Stimulated activated CD8-positive, alpha-beta memory T cell treated with anti-CD3 and anti-CD28 coated beads, Interleukin-7, amount 100 ng/mL, for 24 hours (primary cell): ENCODE results near the gene SNW1.
A peak's percentile ranks its signal among the peaks of the same experiment; 100 is the strongest.
"Not testable (repeated sequence)": the region's sequence is repeated elsewhere in the genome, so short reads cannot be mapped to it uniquely, and the experiment has no call there.

Source experiments
- DNase-seq: peaks from one replicate; pipeline ENCODE4 v3.0.0-alpha.2; 2020; ENCODE audit warnings: low read depth

Gene SNW1

DNA sequence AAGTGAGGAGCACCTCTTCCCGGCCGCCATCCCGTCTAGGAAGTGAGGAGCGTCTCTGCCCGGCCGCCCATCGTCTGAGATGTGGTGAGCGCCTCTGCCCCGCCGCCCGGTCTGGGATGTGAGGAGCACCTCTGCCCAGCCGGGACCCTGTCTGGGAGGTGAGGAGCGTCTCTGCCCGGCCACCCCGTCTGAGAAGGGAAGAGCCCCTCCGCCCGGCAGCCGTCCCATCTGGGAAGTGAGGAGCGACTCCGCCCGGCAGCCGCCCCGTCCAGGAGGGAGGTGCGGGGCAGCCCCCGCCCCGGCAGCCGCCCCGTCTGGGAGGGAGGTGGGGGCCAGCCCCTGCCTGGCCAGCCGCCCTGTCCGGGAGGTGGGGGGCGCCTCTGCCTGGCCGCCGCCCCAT, 13.5 kb downstream of the SNW1 start:
- DNase-seq = not testable (repeated sequence)

DNA sequence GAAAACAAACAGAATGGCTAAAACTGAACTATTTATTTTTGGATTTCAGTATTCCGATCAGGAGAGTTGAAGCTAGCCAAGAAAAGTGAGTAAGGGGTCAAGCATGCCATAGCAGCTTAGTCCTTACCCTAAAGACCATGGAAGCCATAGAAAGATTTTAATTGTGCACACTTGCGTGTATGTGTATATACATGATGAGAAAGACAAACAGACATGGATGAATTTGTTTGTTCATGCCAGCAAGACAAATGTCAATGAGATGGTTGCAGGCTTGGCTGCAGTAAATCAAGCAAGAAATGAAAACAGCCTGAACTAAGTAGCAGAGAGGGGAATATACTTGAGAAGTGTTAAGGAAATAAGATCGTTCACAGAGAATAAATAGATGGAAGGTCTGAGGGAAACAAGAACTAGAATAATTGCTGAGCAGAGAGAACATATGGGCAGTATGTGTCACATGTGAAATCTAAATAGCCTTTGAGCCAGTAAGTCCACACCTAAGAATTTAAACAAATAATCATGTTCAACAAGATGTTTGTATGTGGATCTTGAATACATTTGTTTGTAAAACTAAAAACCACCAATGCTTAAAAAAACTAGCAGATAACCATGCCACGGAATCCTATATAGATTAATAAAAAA, 14.8 kb downstream of the SNW1 start:
- no peak for DNase-seq

DNA sequence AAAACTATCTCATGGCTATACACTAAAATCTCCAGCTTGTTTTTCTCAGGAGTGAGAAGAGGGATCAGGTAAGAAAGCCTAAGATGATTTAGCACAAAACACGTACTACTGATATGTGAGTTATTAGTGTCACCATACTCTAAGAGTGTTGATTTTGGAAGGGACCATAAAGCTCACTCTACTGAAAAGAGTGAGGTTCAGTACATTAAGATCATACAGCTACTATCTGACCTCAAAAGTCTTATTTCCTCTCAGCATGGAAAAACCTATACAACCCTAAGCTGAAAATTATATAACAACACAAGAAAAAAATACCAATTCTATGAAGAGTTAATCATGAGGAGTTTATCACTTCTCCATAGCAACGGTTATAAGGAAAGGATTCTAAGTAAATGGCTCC, 19.5 kb downstream of the SNW1 start:
- no peak for DNase-seq

DNA sequence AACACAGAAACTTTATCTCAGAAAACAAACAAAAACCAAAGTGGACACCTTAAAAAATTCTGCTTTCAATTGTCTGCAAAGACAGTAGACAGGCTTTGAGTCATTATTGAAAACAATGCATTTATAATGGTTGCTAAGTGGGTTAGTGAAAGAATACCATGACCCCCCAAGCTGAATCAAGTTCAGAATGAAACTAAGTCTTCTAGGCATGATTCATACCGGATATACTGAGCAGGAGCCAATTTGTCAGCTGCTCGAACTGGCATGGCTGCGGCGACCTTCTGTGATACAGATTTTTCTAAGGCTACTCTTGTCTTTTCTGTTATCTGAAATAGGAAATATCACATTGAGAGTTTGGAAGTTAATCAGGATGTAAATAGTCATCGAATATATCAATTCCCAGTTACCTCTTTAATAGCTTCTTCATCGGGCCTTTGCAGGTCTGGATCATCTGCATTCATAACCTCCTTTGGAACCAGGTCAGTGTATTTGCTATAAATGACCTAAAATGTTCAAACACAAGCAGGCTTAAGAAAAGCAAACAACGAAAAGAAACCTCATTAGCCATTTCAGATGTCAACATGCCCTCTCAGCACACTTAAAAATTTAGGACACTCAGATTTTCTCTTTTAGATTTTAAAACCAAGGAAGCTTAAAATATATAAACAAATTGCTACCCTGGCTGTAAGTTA, 22.3 kb downstream of the SNW1 start:
- no peak for DNase-seq

DNA sequence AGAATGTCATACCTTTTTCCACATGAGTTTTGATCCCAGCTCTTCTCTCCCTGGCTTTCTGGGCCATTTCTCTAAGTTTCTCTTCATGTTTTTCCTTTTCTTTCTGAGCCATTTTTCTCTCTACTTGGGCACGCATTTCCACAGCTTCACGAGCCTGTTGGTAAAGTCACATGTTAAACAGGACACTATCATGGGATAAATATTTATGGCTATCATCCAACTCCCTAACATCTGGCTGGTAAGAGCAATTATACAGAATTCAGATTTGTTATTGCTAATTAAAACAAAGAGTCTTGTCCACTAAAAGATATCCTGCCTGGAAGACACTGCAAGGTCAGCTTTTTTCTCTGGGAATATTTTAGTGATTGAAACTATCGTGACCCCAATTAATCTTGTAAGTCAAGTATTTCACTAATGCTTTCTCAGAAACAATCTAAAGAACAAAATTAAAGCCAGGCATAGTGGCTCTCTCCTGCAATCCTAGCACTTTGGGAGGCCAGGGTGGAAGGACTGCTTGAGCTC, 29.9 kb downstream of the SNW1 start:
- DNase-seq = no peak

DNA sequence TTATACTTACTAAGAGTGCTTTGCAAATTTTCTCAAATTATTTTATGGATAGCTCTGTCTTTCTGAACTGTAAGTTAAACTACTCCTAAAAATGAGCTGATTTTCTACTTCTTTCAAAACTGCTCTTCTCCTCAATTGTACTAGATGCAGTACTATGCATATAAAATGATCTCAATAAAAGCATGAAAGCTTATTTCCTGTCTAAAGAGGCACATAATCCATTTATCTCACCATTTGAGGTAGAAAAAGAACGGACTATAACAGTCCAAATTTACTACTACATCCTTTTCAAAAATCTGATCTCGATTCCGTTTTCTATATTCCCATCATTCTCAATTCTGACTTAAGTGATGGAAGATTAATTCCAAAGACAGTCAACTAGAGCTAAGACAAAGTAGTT, 38.7 kb downstream of the SNW1 start:
- DNase-seq = no peak

DNA sequence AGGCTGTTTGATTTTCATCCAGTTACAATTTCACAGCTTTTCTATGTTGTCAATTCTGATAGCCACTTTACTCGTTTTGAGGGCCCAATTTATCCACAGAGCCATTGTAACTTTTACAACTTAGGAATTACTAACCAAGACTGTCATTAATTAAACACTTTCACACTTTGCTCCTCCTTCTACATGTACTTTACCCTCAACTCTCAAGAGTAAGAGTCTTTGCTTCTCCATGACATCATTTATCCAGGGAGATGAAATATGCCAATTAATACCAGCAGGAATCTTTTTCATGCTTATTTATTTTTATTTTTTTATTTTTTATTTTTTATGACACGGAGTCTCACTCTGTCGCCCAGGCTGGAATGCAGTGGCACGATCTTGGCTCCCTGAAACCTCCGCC, 39.5 kb downstream of the SNW1 start:
- DNase-seq = no peak

DNA sequence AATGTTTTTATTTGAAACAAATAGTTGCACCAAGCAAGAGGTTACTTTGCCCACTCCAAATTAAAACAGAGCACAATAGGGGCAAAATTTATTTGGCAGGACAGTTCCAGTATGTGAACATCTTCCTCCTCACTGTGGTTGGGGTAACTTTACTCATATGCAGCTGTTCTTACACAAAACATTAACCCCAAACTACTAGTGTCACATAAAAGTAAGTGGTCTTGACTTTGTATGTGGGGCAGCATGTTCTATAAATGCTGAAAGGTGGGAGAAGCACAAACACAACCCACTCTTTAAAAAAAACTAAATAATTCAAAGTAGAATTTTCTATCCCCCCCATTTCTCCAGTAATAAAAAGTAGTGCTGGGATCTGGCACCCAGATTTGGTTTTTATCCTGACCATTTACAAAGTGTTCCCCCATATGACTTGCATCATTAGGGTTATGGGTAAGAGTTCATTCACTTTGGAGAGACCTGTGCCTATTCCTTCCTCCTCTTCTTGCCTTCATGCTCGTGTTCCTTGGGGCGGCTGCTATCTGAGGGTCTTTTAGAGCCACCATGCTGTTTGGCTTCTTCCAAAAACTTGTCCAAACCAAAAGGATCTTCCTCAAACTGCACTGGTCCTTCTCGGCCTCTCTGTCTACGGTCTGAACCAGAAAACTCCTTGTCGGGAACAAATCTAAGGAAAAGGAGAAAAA, 43.2 kb downstream of the SNW1 start:
- no peak for DNase-seq

DNA sequence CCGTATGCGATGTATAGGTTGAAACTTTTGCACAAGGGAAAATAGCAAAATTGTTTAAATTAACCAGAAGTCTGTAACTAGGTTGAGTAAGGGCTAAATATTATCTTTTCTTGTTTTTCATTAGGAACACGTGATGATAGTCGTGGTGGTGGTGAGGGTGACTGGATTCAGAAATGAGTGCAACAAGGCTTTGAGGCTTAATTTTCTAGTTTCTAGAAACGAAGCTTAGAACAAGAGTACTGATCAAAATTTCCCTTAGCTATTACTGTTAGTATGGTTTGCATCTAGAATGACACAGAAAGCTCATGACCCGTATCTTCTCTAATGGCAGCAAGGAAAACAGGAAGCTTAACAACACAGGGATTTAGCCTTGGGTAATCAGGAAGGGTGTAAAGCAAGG, 46.0 kb downstream of the SNW1 start:
- no peak for DNase-seq

DNA sequence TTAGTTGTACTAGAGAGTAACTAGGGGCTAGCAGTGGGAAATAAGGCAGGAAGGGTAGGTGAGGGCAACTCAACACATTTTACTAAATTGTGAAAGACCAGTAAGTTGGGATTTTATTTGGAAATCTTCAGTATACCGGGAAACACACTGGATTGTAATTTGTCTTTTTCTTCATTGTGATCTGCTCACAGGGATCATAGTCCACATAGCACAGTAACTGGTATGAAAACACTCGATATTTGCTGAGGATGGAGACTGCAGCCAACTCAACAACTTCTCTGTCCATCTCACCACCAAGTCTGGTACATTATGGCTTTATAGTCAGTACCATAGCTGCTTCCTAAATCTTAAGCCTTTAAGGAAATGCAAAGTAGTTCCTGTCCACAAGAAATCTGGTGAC, 50.6 kb downstream of the SNW1 start:
- DNase-seq = no peak

DNA sequence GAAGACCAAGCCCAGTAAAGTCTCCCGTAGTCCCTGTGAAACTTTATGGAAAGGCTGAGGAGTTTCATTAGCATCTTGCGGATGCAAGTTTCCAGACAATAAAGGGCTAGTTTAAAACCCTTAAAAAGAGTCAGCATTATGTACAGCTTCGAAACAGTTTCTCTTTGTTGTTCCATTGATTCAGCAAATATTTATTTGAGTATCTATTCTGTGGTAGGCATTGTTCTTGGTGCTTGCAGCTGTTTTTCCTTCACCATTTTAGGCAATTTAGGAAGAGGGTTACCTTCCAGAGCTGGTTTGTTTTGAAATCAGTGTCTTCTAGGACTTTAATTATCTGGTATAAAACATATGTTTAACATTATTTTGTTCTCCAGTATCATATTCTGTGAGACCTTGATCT, 51.5 kb downstream of the SNW1 start:
- no peak for DNase-seq

DNA sequence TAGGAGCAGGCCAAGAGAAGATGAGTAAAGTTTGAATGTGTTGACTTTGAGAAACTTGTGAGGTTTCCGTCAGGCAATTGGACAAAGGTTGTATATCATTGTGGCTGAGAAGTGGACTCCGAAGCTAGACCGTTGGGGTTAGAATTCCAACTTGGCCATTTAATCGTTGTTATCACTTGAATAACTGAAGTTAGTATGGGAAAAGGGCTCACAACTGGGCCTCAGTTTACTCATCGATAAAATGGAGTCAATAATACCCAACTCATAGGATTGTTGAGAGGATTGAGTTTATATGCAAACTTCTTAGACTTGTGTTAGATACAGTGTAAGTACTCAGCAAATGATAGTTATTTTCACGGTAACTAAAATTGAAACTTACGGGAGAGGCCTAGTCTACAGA, 52.2 kb downstream of the SNW1 start:
- DNase-seq = no peak

DNA sequence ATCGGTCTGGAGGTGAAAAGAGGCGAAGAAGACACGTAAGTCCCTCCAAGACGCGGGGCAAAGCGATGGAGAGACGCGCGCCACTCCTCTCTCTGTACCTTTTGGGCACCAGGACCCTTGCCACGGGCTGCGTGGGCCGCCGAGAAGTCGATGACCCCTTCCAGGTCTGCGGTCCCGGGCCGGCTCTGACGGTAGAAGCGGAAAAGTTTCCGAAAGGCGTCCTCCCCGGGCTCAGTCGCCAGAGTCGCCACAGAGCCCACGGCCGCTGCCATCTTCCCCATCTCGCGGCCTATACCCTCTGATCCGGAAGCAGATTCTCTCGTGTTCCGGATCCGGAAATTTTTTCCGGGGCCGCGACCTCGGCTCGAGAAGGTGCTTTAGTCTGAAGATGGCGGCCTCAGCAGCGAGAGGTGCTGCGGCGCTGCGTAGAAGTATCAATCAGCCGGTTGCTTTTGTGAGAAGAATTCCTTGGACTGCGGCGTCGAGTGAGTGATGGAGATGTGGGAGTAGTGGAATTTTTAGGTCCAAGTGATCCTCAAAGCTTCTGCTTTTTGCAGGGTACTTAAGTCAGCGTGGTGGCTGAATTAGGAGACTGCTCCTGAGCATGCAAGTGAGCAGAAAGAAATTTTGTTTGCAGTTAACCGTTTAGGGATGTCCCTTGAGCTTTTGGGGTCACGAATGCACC, 53.1 kb downstream of the SNW1 start, which contains the start of the genes ALKBH1 and SLIRP:
Gene ALKBH1 (minus strand): TSS at position 300 of the 685 bp plus-strand sequence. CDS start 19 bp downstream, at position 281.
Gene SLIRP (plus strand): TSS at position 380 of the 685 bp plus-strand sequence. CDS start 9 bp downstream, at position 389.
- peak; percentile 74 for DNase-seq

DNA sequence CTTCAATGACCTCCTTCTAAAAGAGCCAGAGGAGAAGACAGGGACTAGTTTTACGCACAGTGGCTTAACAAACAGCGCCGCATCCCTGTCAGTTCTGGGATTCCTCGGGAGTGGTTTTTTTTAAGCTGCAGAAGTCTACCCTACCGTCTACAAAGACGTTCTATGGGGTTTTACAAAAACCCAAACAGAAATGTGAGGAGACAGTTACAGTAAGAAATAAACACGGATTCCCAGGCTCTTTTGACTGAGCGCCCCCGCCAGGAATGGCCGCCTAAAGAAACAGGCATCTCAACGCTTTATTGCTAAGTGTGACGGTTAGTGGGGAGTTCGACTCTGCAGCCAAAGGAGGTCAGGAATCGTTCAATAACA, 53.6 kb downstream of the SNW1 start:
- no peak for DNase-seq

DNA sequence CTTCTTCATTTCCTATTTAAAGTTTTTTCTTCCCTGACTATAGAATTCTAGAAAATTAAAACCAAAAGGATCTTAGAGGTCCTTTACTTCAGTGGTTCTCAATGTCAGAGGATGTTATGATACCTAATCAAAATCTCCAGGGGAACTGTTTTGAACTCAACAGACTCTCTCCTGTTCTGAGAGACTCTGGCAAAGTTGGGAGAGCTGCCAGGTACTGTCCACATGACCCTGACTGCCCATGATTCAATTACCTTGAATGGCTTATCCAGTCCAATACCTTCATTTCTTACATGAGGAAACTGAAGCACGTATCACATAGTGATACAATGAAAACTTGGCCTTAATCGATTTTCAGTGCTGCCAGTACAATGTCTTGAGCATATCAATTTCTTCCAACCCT, 69.7 kb downstream of the SNW1 start:
- DNase-seq = no peak

DNA sequence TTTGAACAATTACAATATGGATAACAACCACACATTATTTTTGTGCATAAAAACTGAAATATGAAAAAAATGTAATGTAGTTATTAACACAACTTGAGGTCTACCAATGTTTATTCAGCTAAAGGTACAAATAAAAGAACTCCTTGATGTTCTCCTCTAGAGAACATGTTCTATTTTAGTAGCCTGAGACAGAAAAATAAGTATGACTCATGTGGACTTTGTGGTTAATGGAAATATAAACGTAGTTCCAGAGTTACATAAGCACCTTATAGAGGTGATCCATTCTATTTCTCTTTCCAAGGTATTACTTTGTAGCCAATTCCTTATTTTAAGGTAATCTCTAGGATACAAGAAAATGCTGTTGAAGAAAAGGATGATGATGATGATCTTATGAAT, 78.8 kb downstream of the SNW1 start:
- DNase-seq = no peak

DNA sequence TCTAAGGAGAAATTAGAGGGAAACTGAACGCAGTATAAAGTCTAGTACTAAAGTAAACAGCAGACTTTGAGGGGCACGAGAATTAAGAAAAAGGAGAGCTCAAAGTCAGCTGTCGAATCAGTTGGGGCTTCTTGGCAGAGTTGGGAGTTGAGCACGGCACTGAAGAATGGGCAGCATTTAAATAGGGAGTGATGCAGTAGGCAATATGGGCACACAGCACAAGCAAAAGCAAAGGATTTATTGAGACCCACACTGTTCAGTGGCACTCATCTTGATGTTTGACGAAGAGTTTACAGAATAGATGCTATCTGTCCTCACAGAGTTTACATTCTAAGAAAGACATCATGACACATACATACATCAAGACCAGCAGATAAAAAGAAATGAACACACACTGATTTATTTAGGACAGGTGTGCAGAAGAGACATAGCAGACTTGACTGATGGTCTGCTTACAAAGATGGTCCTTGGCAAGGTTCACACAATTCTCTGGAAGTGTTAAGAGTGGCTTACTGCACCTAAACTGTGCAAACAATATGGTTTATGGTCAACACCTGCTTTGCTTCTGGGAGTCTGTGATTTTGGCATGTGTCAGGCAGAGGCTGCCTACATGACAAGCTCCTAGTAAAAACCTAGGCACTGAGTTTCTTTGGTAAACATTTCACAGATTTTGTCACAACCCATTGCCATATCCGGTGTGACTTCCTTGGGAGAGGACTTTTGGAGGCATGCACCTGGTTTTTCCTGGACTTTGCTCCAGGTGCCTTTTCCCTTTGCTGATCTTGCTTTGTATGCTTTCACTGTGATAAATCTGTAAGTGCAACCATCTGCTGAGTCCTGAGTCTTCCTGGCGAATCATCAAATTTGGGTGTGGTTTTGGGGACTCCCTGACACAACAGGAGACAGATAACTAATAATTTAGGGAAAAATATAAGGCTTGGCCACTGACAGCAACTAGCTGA, 79.5 kb downstream of the SNW1 start:
- DNase-seq = no peak

DNA sequence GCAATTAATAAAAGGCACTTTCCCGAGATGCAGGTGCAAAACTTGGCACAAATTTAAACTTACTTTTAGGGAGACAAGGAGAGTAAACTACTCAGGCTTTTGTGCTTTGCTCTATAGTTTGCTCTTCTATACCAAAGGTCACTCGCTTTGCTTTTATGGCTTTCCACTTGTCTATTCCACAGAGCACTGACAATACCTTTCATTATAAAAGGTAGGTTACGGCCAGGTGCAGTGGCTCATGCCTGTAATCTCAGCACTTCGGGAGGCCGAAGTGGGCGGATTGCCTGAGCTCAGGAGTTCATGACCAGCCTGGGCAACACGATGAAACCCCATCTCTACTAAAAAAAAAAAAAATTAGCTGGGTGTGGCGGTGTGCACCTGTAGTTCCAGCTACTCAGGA, 86.0 kb downstream of the SNW1 start:
- DNase-seq = no peak

DNA sequence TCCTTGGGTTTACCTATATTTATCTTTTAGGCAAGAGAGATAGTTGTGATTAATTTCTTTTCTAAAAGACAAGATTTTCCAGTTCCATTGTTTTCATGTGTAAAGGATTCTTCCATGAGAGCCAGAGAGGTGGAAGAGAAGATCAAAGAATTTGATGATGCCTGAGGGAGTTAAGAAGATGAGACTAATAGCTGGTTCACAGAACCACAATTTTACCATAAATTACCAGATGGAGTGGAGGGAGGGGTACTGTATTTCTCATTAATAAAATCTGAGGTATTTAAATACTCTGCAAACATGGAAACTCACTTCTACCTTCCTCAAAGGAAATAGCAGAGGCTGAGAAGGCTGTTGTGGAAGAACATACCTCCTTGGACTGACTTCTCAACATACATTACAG, 87.8 kb downstream of the SNW1 start:
- no peak for DNase-seq
